Activated CD8-positive, alpha-beta memory T cell treated with anti-CD3 and anti-CD28 coated beads for 36 hours (primary cell): Measurements from ENCODE around the gene CACNG6. TPM values are rescaled to one million over a fixed set of nuclear protein-coding genes. Genes with fewer than 3 reads are reported as not detected.

Experiments
- CTCF ChIA-PET: fragments of 350-600 bp; sonication (Branson Sonifier 250); formaldehyde crosslinking; loops from one replicate; lab custom pipeline; 2021; ENCODE audit warnings: antibody characterized with exemption; lab: Charles Lee
- POLR2A ChIA-PET: fragments of 350-600 bp; sonication (Branson Sonifier 250); formaldehyde crosslinking; loops from one replicate; lab custom pipeline; 2021; ENCODE audit warnings: antibody characterized with exemption; lab: Charles Lee
- total RNA-seq, 2 experiments: library from RNA; stranded (reverse); gene quantifications; one replicate each; pipeline ENCODE4 v1.2.3, GENCODE V29; 2021

CACNG6 gene
- total RNA-seq, 2 experiments from 2014 or later: not detected

DNA sequence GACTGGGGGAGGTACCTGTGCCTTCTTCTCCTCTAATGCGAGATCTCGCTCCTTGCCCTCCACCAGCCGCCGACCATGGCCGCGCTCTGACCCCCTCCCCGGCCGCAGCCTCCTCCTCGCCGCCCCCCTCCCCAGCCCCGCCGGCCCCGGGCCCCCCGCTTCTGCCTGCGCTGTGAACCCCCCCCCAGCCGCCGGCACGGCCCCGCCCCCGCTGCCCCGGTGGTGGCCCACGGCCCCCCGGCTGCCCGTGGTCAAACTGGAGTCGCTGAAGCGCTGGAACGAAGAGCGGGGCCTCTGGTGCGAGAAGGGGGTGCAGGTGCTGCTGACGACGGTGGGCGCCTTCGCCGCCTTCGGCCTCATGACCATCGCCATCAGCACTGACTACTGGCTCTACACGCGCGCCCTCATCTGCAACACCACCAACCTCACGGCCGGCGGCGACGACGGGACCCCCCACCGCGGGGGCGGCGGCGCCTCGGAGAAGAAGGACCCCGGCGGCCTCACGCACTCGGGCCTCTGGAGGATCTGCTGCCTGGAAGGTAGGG, 28.5 kb upstream of the CACNG6 start, which contains the start of gene CACNG8:
Gene CACNG8, plus strand, starts transcription at position 51 of the 545 bp plus-strand sequence.
- CTCF ChIA-PET: no interaction called here
- POLR2A ChIA-PET: no interaction called here

- ChIA-PET POLR2A (no interaction called here), CTCF (no interaction called here)
Observed at GRCh38 chr19:53965091-53965490, 26.3 kb upstream of the CACNG6 start.

- POLR2A ChIA-PET: no interaction called here
- CTCF ChIA-PET: no interaction called here
Observed at GRCh38 chr19:53966931-53967330, 24.5 kb upstream of the CACNG6 start.

- ChIA-PET POLR2A (no interaction called here), CTCF (no interaction called here)
Observed at GRCh38 chr19:53969366-53969765, 22.1 kb upstream of the CACNG6 start.

DNA sequence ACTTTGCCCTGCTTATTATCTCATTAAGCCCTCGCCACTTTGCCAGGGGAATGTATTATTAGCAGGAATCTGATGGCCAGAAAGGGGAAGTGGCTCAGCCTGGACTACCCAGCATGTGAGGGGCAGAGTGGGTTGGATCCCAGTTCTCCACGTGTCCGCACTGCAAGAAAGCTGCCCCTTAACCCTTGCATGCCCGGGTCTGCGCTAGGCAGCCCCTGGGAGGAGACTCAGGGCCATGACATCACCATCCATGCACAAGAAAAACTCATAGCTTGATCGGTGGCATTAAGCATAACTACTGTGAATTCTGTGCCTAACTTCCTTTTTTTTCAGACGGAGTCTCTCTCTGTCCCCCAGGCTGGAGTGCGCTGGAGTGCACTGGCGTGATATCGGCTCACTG, 19.8 kb upstream of the CACNG6 start:
- CTCF ChIA-PET: no interaction called here
- POLR2A ChIA-PET: no interaction called here

- POLR2A ChIA-PET: no interaction called here
- CTCF ChIA-PET: interaction anchor here (0.5 kb wide), 1 partner anchor 38 kb away, joined by 3 read pairs; no protein-coding TSS in a partner anchor
Observed at GRCh38 chr19:53977429-53977990, 13.9 kb upstream of the CACNG6 start.

- POLR2A ChIA-PET: no interaction called here
- CTCF ChIA-PET: interaction anchor here (0.5 kb wide), 1 partner anchor 37 kb away, joined by 3 read pairs; no protein-coding TSS in a partner anchor
Observed at GRCh38 chr19:53977991-53978731, 13.3 kb upstream of the CACNG6 start.

- CTCF ChIA-PET: no interaction called here
- POLR2A ChIA-PET: interaction anchor here (0.5 kb wide), 1 partner anchor 22 kb away, joined by 3 read pairs; no protein-coding TSS in a partner anchor
Observed at GRCh38 chr19:53978975-53979801, 12.2 kb upstream of the CACNG6 start.

- CTCF ChIA-PET: no interaction called here
- POLR2A ChIA-PET: interaction anchor here (1.1 kb wide), 1 partner anchor 114 kb away, joined by 4 read pairs; no protein-coding TSS in a partner anchor
Observed at GRCh38 chr19:53980539-53981375, 10.7 kb upstream of the CACNG6 start.

GRCh38 chr19:53981376-53981951, 10.0 kb upstream of the CACNG6 start:
- ChIA-PET POLR2A (no interaction called here), CTCF (no interaction called here)

GRCh38 chr19:53982001-53982451, 9.4 kb upstream of the CACNG6 start:
- ChIA-PET POLR2A (no interaction called here), CTCF (no interaction called here)

GRCh38 chr19:53982611-53983010, 8.8 kb upstream of the CACNG6 start:
- ChIA-PET CTCF (no interaction called here), POLR2A (no interaction called here)

DNA sequence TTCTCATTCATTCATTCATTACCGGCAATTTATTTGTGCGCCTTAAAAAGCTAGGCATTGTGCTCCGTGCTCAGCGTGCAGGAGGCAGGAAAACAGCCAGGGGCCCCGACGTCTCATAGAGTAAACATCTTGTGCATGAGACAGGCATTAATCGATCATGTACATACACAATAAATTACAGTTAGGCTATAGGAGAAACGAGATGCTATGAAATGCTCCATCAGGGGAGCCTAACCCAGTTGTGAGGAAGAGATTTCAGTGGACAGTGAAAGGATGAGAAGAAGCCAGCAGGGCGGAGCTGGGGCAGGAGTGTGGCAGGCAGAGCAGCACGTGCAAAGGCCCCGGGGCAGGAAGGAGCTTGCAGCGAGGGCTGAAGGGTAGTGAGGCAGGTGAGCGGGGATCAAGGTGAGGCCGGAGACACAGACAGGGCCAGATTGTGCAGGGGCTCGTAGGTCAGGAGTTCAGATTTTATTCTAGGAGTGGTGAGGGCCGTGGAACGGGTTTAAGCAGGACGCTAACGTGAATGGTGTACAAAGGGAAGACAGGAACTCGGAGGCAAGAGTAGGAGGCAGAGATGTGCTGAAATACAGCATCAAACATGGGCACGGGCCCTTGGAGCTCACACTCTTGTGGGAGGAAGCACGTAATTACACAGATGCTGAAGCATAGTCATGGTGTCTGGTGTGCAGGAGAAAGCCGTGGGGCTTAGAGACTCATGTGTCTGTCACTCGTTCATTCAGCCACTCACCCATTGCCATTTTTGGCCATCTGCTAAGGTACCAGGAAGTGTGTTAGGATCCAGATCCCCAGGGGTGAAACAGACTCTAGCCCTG, 7.8 kb upstream of the CACNG6 start:
- ChIA-PET CTCF (no interaction called here), POLR2A (no interaction called here)

- CTCF ChIA-PET: no interaction called here
- POLR2A ChIA-PET: no interaction called here
Observed at GRCh38 chr19:53985863-53986262, 5.6 kb upstream of the CACNG6 start.

GRCh38 chr19:53988981-53989380, 2.5 kb upstream of the CACNG6 start:
- CTCF ChIA-PET: no interaction called here
- POLR2A ChIA-PET: no interaction called here

GRCh38 chr19:53989600-53990533, 1.6 kb upstream of the CACNG6 start:
- POLR2A ChIA-PET: no interaction called here
- CTCF ChIA-PET: no interaction called here

GRCh38 chr19:53992211-53992610, 774 bp downstream of the CACNG6 start:
- POLR2A ChIA-PET: interaction anchor here (0.6 kb wide), 1 partner anchor 68 kb away, joined by 7 read pairs; no protein-coding TSS in a partner anchor
- CTCF ChIA-PET: no interaction called here
